ENCODE results near the gene PLXNA4.

PLXNA4 gene

GRCh38 chr7:132083537-132084123 is 492.6 kb downstream of the PLXNA4 start:
- no peak for FAIRE-seq
- no peak for DNase-seq (ENCODE audit: insufficient read length)
- TF ChIP-seq POLR2AphosphoS5 (IDR thresholded peaks at IDR 0.05; ENCODE audit: low read depth, low read length) = no peak
- no peak for TF ChIP-seq POLR2A (IDR thresholded peaks at IDR 0.05; ENCODE audit: low read depth, low read length)
- no peak for TF ChIP-seq TAF1 (IDR thresholded peaks at IDR 0.05; ENCODE audit: borderline replicate concordance, low read depth, low read length)

- TF ChIP-seq POLR2AphosphoS5 (IDR thresholded peaks at IDR 0.05; ENCODE audit: low read depth, low read length) (no peak), POLR2A (IDR thresholded peaks at IDR 0.05; ENCODE audit: low read depth, low read length) (no peak), TAF1 (IDR thresholded peaks at IDR 0.05; ENCODE audit: borderline replicate concordance, low read depth, low read length) (no peak)
- DNase-seq (ENCODE audit: insufficient read length) = no peak
- FAIRE-seq = no peak
These were observed 493.1 kb downstream of the PLXNA4 start for GRCh38 chr7:132083126-132083525.

- TF ChIP-seq POLR2AphosphoS5 (IDR thresholded peaks at IDR 0.05; ENCODE audit: low read depth, low read length) (no peak), POLR2A (IDR thresholded peaks at IDR 0.05; ENCODE audit: low read depth, low read length) (no peak), TAF1 (IDR thresholded peaks at IDR 0.05; ENCODE audit: borderline replicate concordance, low read depth, low read length) (no peak)
These were observed 493.9 kb downstream of the PLXNA4 start for GRCh38 chr7:132082394-132082793.

GRCh38 chr7:132081686-132082085 is 494.6 kb downstream of the PLXNA4 start:
- TF ChIP-seq TAF1 (IDR thresholded peaks at IDR 0.05; ENCODE audit: borderline replicate concordance, low read depth, low read length) (no peak), POLR2A (IDR thresholded peaks at IDR 0.05; ENCODE audit: low read depth, low read length) (no peak), POLR2AphosphoS5 (IDR thresholded peaks at IDR 0.05; ENCODE audit: low read depth, low read length) (no peak)
- FAIRE-seq = no peak
- no peak for DNase-seq (ENCODE audit: insufficient read length)

More at GRCh38 chr7:132082394-132082793, 493.9 kb downstream of the PLXNA4 start:
- no peak for FAIRE-seq
- no peak for DNase-seq (ENCODE audit: insufficient read length)

- TF ChIP-seq TAF1 (IDR thresholded peaks at IDR 0.05; ENCODE audit: borderline replicate concordance, low read depth, low read length) (no peak), POLR2A (IDR thresholded peaks at IDR 0.05; ENCODE audit: low read depth, low read length) (no peak), POLR2AphosphoS5 (IDR thresholded peaks at IDR 0.05; ENCODE audit: low read depth, low read length) (no peak)
- FAIRE-seq (no peak), DNase-seq (ENCODE audit: insufficient read length) (no peak)
These were observed 495.2 kb downstream of the PLXNA4 start for GRCh38 chr7:132080967-132081668.

- FAIRE-seq = no peak
- TF ChIP-seq POLR2AphosphoS5 (IDR thresholded peaks at IDR 0.05; ENCODE audit: low read depth, low read length) (no peak), POLR2A (IDR thresholded peaks at IDR 0.05; ENCODE audit: low read depth, low read length) (no peak), TAF1 (IDR thresholded peaks at IDR 0.05; ENCODE audit: borderline replicate concordance, low read depth, low read length) (no peak)
- no peak for DNase-seq (ENCODE audit: insufficient read length)
These were observed 495.8 kb downstream of the PLXNA4 start for GRCh38 chr7:132080467-132080866.

GRCh38 chr7:132078891-132079735 is 497.2 kb downstream of the PLXNA4 start:
- DNase-seq (ENCODE audit: insufficient read length) (no peak), FAIRE-seq (no peak)
- TF ChIP-seq POLR2AphosphoS5 (IDR thresholded peaks at IDR 0.05; ENCODE audit: low read depth, low read length) (no peak), POLR2A (IDR thresholded peaks at IDR 0.05; ENCODE audit: low read depth, low read length) (no peak), TAF1 (IDR thresholded peaks at IDR 0.05; ENCODE audit: borderline replicate concordance, low read depth, low read length) (no peak)

GRCh38 chr7:132077971-132078685 is 498.1 kb downstream of the PLXNA4 start:
- TF ChIP-seq POLR2A (IDR thresholded peaks at IDR 0.05; ENCODE audit: low read depth, low read length) (no peak), POLR2AphosphoS5 (IDR thresholded peaks at IDR 0.05; ENCODE audit: low read depth, low read length) (no peak), TAF1 (IDR thresholded peaks at IDR 0.05; ENCODE audit: borderline replicate concordance, low read depth, low read length) (no peak)
- FAIRE-seq = no peak
- DNase-seq (ENCODE audit: insufficient read length) = no peak

GRCh38 chr7:132076301-132077035 is 499.8 kb downstream of the PLXNA4 start:
- no peak for TF ChIP-seq POLR2A (IDR thresholded peaks at IDR 0.05; ENCODE audit: low read depth, low read length)

GRCh38 chr7:132075515-132075914 is 500.8 kb downstream of the PLXNA4 start:
- no peak for DNase-seq (ENCODE audit: insufficient read length)
- TF ChIP-seq POLR2AphosphoS5 (IDR thresholded peaks at IDR 0.05; ENCODE audit: low read depth, low read length) = no peak
- TF ChIP-seq POLR2A (IDR thresholded peaks at IDR 0.05; ENCODE audit: low read depth, low read length) = no peak
- no peak for TF ChIP-seq TAF1 (IDR thresholded peaks at IDR 0.05; ENCODE audit: borderline replicate concordance, low read depth, low read length)
- no peak for FAIRE-seq

More at GRCh38 chr7:132076301-132077035, 499.8 kb downstream of the PLXNA4 start:
- DNase-seq (ENCODE audit: insufficient read length) (no peak), FAIRE-seq (no peak)

Measured in GM12892 (cell line).